T-helper 2 cell treated with Interferon-gamma antibody and Interleukin-4, amounts not matched to agents 5 μg/mL and 100 μg/mL, for 36 hours (primary cell): ENCODE data around the gene CACNA1C.

ENCODE experiments used
- DNase-seq: peaks from one replicate; pipeline ENCODE4 v3.0.0; 2021; ENCODE audit warnings: low spot score
- H3K27ac Mint-ChIP-seq: one replicate; pipeline ENCODE4 v1.8.0; 2021; ENCODE audit warnings: mild to moderate bottlenecking, mixed read lengths
- H3K27me3 Mint-ChIP-seq: one replicate; pipeline ENCODE4 v1.8.0; 2021; ENCODE audit warnings: low read depth, mixed read lengths
- H3K36me3 Mint-ChIP-seq: one replicate; pipeline ENCODE4 v1.8.0; 2021; ENCODE audit warnings: low read depth, mixed read lengths
- H3K4me1 Mint-ChIP-seq: one replicate; pipeline ENCODE4 v1.8.0; 2021; ENCODE audit warnings: low read depth, mixed read lengths
- H3K4me3 Mint-ChIP-seq: one replicate; pipeline ENCODE4 v1.8.0; 2022; ENCODE audit warnings: mild to moderate bottlenecking, moderate library complexity, mixed read lengths
- H3K9me3 Mint-ChIP-seq: one replicate; pipeline ENCODE4 v1.8.0; 2021; ENCODE audit warnings: mixed read lengths

The CACNA1C gene

DNA sequence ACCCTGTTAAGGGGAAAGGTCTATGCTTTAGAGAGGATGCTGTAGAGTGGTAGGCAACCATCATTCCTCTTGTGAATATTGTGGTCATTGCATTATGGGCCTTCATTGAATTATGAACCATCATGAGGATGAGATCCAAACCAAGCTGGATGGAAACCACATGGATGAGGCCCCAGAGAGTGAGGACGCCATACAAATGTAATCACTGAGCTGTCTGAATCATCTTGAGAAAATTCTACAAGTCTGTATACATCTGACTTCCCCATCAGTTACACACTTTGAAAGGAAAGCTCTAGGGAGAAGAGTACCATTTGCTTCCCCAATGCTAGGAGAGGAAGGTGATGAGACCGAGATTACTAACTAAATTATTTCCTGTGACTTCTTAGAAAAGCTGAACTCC lies 172.9 kb downstream of the CACNA1C start:
- H3K4me3 Mint-ChIP-seq: no peak overlapping the region
- peaks cover 16% of the 10 kb centered on the region for H3K27me3 Mint-ChIP-seq
- DNase-seq: no peak
- H3K27ac Mint-ChIP-seq: no peak overlapping the region
- H3K36me3 Mint-ChIP-seq: no peaks in the 10 kb centered on the region
- H3K4me1 Mint-ChIP-seq: no peaks in the 10 kb centered on the region
- H3K9me3 Mint-ChIP-seq: no peaks in the 10 kb centered on the region

DNA sequence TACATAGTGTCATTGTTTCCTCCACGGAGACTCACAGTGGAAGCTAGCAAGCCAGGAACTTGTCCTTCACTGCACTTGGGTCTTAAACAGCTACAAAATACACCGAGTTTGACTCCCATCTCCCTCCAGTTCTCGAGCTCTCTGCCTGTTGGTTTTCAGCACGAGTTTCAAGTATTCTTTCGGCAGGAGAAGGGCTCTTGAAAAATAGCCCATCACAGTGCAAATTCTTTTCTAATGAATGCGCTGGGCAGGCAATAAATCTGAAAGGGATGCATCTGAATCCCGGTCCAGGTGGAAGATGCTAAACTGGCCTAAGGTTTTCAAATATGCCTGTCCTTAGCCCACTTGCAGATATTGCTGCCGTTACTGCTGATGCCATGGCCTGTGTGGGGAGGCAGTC lies 173.9 kb downstream of the CACNA1C start:
- no peaks in the 10 kb centered on the region for H3K4me1 Mint-ChIP-seq
- peaks cover 8% of the 10 kb centered on the region for H3K27me3 Mint-ChIP-seq
- H3K27ac Mint-ChIP-seq: no peak overlapping the region
- no peaks in the 10 kb centered on the region for H3K9me3 Mint-ChIP-seq
- no peak for DNase-seq
- H3K36me3 Mint-ChIP-seq: no peaks in the 10 kb centered on the region
- no peak overlapping the region for H3K4me3 Mint-ChIP-seq

DNA sequence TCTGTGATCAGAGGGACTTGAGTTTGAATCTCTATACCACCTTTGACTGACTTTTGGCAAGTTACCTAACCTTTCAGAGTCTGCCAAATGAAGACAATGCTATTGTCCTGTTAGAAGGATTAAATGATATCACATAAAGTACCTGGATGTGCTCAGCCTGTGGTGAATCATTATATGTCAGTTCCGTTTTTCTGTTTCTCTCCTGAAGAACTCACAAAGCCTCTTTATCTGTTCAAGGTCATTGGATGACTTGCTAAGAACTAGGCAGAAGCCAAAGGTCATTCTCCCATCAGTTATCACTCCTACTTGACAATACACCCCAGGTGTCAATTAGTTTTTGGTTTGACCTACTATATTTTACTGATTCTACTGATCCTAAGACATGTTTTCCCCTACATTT lies 174.6 kb downstream of the CACNA1C start:
- no peak for DNase-seq
- Mint-ChIP-seq H3K27me3 (peaks cover 13% of the 10 kb centered on the region), H3K27ac (no peak overlapping the region), H3K9me3 (no peaks in the 10 kb centered on the region), H3K4me3 (no peak overlapping the region), H3K4me1 (no peaks in the 10 kb centered on the region), H3K36me3 (no peaks in the 10 kb centered on the region)

DNA sequence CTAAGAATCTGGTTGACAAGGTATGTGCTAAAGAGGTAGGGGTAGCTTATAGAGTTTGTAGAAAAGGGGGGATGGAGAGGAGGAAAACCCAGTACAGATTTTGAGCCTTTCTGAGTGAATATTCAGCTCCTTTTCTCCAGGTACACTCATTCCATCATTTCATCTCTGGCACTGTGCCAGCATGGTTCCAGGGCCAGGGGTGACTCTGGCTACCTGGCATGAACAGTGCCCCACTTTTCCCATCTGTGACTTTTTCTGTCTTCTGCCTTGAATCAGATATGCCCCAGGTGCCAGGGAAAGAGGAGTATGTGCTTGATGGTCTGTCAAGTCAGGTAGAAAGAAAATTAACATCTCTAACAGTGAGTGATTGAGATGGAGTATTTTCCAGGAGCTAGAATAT lies 175.7 kb downstream of the CACNA1C start:
- DNase-seq: no peak
- Mint-ChIP-seq H3K27me3 (peaks cover 13% of the 10 kb centered on the region), H3K4me3 (no peak overlapping the region), H3K4me1 (no peaks in the 10 kb centered on the region), H3K9me3 (no peaks in the 10 kb centered on the region), H3K27ac (no peak overlapping the region), H3K36me3 (no peaks in the 10 kb centered on the region)

DNA sequence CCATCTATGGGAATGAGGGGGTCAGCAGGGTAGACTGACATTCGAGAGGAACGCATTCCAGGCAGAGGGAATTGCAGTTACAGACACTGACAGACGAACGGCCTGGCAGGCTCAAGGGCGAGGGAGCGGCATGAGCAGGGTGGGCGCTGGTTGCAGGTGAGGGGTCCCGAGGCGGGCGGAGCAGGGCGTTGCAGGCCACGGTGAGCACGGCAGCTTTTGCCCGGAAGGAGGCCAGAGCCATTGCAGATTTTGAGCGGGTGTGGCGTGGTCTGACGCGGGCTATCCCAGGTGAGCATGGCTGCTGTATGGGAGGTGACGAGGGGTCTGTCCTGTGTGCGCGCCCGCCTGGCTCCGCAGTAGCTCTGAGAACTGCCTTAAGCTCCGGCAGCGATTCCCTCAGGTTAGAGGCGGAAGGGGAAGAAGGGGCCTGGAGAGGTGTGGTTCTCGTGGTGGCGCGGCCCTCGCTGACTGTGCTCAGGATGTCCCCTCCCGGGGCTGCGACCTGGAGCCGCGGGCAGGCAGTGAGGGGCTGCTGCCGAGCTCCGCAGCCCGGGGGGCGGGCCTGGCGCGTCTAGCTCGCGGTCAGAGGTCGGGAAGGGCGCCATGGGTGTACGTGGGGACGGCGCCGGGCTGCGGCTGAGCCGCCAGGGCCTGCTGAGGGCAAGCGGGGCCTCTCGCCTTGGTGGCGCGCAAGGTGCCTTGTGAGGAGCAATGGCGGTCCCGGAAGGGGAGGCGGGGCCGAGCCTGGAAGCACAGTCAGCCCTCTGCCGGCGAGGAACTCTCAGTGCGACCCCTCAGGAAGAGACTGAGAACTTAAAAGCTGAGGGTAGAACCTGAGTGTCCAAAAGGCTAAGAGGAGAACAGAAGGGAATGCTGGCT lies 177.1 kb downstream of the CACNA1C start:
- Mint-ChIP-seq H3K27me3 (peaks cover 15% of the 10 kb centered on the region), H3K27ac (no peak overlapping the region), H3K36me3 (no peaks in the 10 kb centered on the region), H3K4me1 (no peaks in the 10 kb centered on the region), H3K9me3 (no peaks in the 10 kb centered on the region), H3K4me3 (no peak overlapping the region)
- no peak for DNase-seq

DNA sequence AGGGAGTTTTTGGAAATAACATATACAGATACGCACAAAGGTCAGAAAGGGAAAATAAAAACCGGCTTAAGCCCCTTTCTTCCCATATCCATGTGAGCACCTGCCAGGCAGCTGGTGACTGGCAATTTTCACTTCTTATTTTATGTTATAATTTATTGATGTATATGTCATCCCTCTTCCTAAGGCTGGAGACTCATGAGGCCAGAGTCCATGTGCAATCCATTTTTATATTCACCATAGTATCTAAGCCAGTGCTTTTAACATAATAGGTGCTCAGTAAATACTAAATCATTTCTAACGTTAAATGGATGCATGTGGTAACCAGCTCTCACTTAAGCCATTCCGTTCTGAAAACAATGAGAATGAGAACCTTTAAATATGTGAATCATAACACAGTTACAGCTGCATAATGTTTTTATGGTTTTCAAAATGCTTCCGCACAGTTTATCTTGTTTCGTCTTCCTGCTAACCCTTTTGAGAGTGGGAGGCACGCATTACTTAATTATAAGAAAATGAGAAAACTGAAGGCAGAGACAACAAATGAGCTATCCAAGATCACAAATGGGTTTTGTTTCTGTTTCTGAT lies 178.3 kb downstream of the CACNA1C start:
- Mint-ChIP-seq H3K4me1 (no peaks in the 10 kb centered on the region), H3K4me3 (no peak overlapping the region), H3K27me3 (peaks cover 14% of the 10 kb centered on the region), H3K27ac (no peak overlapping the region), H3K9me3 (no peaks in the 10 kb centered on the region), H3K36me3 (no peaks in the 10 kb centered on the region)
- no peak for DNase-seq

DNA sequence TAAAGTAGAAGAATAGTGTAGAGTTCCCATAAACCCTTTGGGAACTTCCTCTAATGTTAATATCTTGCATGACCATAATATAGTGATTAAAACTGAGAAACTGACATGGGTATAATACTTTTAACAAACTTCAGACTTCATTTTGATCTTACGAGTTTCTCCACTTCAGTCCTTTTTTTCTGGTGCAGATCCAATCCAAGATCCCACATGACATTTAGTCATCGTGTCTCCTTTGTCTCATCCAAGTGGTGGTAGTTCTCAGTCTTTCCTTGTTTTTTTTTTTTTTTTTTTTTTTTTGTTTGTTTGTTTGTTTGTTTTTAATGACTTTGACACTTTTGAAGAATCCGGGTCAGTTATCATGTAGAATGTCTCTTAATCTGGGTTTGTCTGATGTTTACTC lies 179.2 kb downstream of the CACNA1C start:
- Mint-ChIP-seq H3K4me3 (no peak overlapping the region), H3K27ac (no peak overlapping the region), H3K9me3 (no peaks in the 10 kb centered on the region), H3K27me3 (peaks cover 14% of the 10 kb centered on the region), H3K4me1 (no peaks in the 10 kb centered on the region), H3K36me3 (no peaks in the 10 kb centered on the region)
- DNase-seq: no peak

DNA sequence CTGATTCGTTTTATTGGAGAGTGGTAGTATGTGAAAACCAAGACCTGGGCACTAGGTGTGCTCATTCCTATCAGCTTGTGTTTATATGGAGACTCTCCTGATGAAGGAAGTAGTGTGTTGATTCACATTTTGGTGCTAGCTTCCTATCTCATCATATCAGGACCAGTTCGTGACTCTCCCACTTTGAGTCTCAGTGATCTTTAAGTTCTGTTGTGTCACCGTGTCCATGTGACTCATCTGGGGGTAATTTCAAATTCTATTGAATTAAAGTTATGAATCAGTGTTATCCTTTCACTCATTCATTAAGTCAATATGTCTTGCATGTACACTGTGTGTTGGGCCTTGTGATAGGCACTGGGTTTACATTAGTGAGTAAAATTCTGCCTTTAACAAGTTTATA lies 180.2 kb downstream of the CACNA1C start:
- no peaks in the 10 kb centered on the region for H3K4me1 Mint-ChIP-seq
- no peak overlapping the region for H3K4me3 Mint-ChIP-seq
- H3K9me3 Mint-ChIP-seq: no peaks in the 10 kb centered on the region
- no peaks in the 10 kb centered on the region for H3K36me3 Mint-ChIP-seq
- DNase-seq: no peak
- H3K27ac Mint-ChIP-seq: no peak overlapping the region
- H3K27me3 Mint-ChIP-seq: peaks cover 12% of the 10 kb centered on the region

DNA sequence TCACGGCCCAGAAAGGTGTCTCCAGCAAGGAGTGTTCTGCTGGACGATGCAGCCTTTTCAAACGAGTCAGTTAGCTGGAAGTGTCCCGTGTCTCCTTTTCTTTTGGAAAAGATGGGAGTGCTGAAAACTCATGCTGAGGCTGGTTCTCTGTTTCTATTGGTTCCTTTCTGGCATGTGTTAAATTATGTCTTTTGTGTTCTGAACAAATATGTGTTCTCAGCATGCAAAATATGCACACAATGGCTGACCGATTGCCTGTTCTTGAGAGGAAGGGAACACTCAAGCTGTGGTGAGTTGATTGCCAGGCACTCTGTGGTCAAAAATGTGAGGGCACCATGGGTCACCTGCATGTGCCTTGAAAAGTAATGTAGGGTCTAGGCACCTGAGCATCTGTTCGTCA lies 181.3 kb downstream of the CACNA1C start:
- H3K4me1 Mint-ChIP-seq: no peaks in the 10 kb centered on the region
- peaks cover 11% of the 10 kb centered on the region for H3K27me3 Mint-ChIP-seq
- H3K4me3 Mint-ChIP-seq: no peak overlapping the region
- H3K36me3 Mint-ChIP-seq: no peaks in the 10 kb centered on the region
- no peak overlapping the region for H3K27ac Mint-ChIP-seq
- H3K9me3 Mint-ChIP-seq: no peaks in the 10 kb centered on the region
- no peak for DNase-seq

DNA sequence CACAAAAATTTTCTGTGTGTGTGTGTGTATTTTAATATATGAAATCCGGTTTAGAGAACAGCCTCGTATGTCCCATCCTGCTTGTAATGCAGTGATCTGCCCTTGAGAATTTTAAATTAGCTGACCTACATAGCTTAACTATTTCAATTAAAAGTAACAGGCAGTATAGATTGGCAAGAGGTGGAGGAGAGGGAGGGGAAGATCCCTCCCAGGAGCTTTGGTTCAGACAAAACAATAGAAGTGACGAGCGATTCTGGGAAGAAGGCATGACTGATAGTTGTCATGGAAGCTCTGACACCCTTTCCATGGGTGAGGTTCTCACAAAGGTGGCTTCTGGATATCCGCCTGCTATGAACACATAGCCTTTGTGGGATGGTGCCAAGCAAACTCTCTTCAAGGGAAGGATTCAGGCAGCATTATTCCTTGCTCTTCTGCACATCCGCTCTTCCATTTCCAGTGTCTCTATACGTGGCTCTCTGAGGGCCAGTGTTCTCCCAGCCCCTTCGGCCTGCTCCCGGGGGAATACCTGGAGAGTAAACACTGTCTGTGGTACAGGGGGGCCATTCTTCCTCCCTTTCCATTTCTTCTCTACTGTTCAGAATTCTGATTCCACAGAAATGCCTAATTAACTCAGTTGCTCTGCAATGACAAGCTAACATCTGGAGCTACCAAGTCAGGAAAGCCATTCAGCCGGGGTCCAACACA lies 182.0 kb downstream of the CACNA1C start:
- DNase-seq: no peak
- Mint-ChIP-seq H3K27me3 (peaks cover 7% of the 10 kb centered on the region), H3K27ac (no peak overlapping the region), H3K36me3 (no peaks in the 10 kb centered on the region), H3K4me1 (no peaks in the 10 kb centered on the region), H3K9me3 (no peaks in the 10 kb centered on the region), H3K4me3 (no peak overlapping the region)

DNA sequence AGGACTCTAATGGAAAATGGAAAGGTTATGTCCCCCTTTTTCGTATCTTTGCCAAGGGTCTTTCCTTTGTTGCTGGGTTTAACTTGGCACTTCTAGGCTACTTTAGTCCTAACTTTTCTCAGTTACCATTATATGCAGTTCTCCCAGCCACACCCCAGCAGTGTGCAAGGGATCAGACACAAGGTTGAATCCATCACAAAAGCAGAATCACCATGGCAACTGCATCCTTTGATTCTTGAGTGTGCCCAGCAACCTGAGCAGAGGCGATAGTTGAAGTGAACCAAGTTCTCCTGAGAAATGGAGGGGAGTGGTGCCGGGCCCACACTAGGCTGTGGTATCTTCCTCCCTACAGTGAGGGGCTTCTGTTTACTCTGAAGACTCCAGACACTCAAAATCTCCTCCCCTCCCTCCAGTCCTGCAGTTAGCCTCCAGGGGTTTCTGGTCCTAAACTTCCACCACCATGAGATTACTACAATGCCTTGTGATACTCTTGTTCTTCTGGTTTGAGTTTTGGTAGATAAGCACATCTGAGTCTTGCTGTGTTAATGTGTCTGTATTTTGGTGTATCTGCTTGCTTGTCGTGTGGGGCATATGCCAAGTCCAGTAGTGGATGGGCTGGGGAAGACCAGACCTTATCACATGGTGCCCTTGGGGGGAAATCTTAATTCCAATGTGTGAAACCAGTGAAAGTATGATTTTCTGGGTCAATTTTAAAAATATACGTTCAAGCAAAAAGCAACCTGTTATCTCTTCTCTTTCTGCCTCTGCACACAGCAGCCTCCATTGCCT lies 183.9 kb downstream of the CACNA1C start:
- Mint-ChIP-seq H3K36me3 (no peaks in the 10 kb centered on the region), H3K27ac (no peak overlapping the region), H3K4me3 (no peak overlapping the region), H3K9me3 (no peaks in the 10 kb centered on the region), H3K4me1 (no peaks in the 10 kb centered on the region), H3K27me3 (peaks cover 7% of the 10 kb centered on the region)
- DNase-seq: no peak

DNA sequence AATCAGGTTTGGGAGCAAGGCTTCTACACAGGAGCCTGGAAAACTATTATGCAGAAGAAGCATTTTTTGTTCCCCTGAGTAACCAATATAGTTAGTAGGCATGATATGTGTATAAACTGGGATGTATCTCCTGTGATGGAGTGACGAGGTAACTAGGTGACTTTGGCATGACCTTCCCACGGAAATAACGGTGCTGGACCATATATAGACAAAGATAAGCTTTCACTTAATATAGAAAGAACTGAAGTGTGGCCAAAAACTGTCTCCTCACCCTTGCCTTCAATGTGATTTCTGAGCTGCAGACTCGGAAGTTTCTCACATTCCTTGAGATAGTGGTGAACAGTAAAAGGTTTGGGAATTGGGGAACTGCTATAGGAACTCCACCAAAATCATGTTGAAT lies 185.3 kb downstream of the CACNA1C start:
- no peak for DNase-seq
- H3K27me3 Mint-ChIP-seq: peaks cover 2% of the 10 kb centered on the region
- H3K9me3 Mint-ChIP-seq: no peaks in the 10 kb centered on the region
- H3K27ac Mint-ChIP-seq: no peak overlapping the region
- peaks cover 2% of the 10 kb centered on the region for H3K4me1 Mint-ChIP-seq
- no peaks in the 10 kb centered on the region for H3K36me3 Mint-ChIP-seq
- H3K4me3 Mint-ChIP-seq: no peak overlapping the region

DNA sequence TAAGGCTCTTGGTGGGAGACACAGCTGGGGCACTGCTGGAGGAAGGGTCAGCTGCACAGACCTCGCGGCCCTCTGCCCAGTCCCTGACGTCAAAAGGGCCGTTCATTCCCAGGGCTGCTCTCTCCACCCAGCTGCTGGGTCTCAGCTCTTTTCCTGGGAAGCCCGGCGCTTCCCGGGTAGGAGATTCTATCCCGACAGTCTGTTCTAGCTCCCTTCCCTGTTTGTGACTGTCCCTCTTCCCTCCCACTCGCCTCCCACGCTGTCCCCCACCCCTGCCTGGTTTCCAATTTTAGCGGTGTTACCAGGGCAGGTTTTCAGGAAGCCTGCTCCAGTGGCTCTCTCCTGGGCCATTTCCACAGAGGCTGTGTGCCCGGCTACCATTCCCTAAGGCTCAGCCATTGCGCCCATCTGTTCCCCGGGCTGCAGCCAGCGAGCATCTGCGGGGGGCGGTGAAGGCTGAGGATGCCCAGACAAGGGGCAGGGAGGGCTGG lies 186.6 kb downstream of the CACNA1C start:
- DNase-seq: no peak
- peaks cover 2% of the 10 kb centered on the region for H3K4me1 Mint-ChIP-seq
- no peak overlapping the region for H3K4me3 Mint-ChIP-seq
- H3K36me3 Mint-ChIP-seq: no peaks in the 10 kb centered on the region
- H3K27ac Mint-ChIP-seq: no peak overlapping the region
- H3K9me3 Mint-ChIP-seq: no peaks in the 10 kb centered on the region
- H3K27me3 Mint-ChIP-seq: peaks cover 2% of the 10 kb centered on the region
